Measurements from ENCODE around the gene RNF8. TPM values are rescaled to one million over a fixed set of nuclear protein-coding genes. Genes with fewer than 3 reads are reported as not detected.

RNF8 gene
- polyA plus RNA-seq, 3 donors = 4.2 to 4.9 (median 4.7) TPM

GRCh38 chr6:37432590-37432915 lies 78.8 kb downstream of the RNF8 start:
- peaks cover 0 to 1% (median 0%) of the 10 kb centered on the region in 7 donors for H3K9me3 Mint-ChIP-seq
- Histone ChIP-seq H3K4me1 (ENCODE audit: control insufficient read depth in 1 of 2, insufficient read depth in 2 of 2, low read length in 2 of 2) (peaks cover 14 to 18% of the 10 kb centered on the region in 2 donors), H3K4me2 (replicated peaks; ENCODE audit: extremely low read depth, low read length, poor library complexity, severe bottlenecking) (peak overlapping the region; percentile 89), H3K36me3 (replicated peaks in 1 of 2; ENCODE audit: control insufficient read depth in 1 of 2, insufficient read depth in 2 of 2, low read length in 2 of 2) (peaks cover 13 to 25% of the 10 kb centered on the region in 2 donors), H3K79me2 (ENCODE audit: insufficient read depth, low read length) (peaks cover 24% of the 10 kb centered on the region), H4K20me1 (ENCODE audit: insufficient read depth, low read length) (no peaks in the 10 kb centered on the region), H3K9ac (ENCODE audit: insufficient read depth, low read length, poor library complexity, severe bottlenecking) (peak overlapping the region; percentile 94), H3K27ac (ENCODE audit: low read depth in 1 of 2, low read length in 2 of 2) (peak overlapping the region; percentile 90 to 97), H3K9me3 (replicated peaks in 1 of 2; ENCODE audit: control insufficient read depth in 1 of 2, insufficient read depth in 1 of 2, low read length in 2 of 2) (no peaks in the 10 kb centered on the region), H2AFZ (ENCODE audit: insufficient read depth, low read depth, low read length, poor library complexity, severe bottlenecking) (peak overlapping the region; percentile 96), H3K27me3 (ENCODE audit: control insufficient read depth in 2 of 2, insufficient read depth in 2 of 2, low read length in 2 of 2) (no peaks in the 10 kb centered on the region), H3K4me3 (replicated peaks in 1 of 3; ENCODE audit: low read depth in 2 of 3, low read length in 3 of 3) (peak overlapping the region; percentile 72 to 92 (median 83))
- no peak for TF ChIP-seq CTCF (IDR thresholded peaks at IDR 0.05)
- no peak for DNase-seq
- intact Hi-C loops (cut with micrococcal nuclease) = loop anchor here in 1 of 2 donors (5.0 kb wide), 1 partner anchor 70 kb away; no protein-coding TSS in a partner anchor
- peak overlapping the region; percentile 83 to 96 (median 94) for H3K27ac Mint-ChIP-seq
- H3K4me3 Mint-ChIP-seq = peak overlapping the region; percentile 89 to 90
- WGBS (ENCODE audit: insufficient coverage) = 19% methylated on average over 5 of the region's 7 CpGs
- peaks cover 22% of the 10 kb centered on the region for H3K4me1 Mint-ChIP-seq
- peaks cover 2 to 12% (median 7%) of the 10 kb centered on the region in 3 donors for H3K27me3 Mint-ChIP-seq (ENCODE audit: low read depth in 3 of 3)
- H3K36me3 Mint-ChIP-seq = peaks cover 19 to 24% of the 10 kb centered on the region in 2 donors

GRCh38 chr6:37432916-37433656 lies 79.3 kb downstream of the RNF8 start, which contains the start of gene CMTR1:
CMTR1 (plus strand) TSS chr6:37433221; CDS start chr6:37435630, 2,409 bp downstream.
- H3K4me1 ChIP-seq (ENCODE audit: control insufficient read depth in 1 of 2, insufficient read depth in 2 of 2, low read length in 2 of 2) = peaks cover 14 to 18% of the 10 kb centered on the region in 2 donors
- Mint-ChIP-seq H3K27me3 (ENCODE audit: low read depth in 3 of 3) (peaks cover 0 to 9% (median 2%) of the 10 kb centered on the region in 3 donors), H3K4me3 (peak within 1 kb of the TSS; percentile 90 to 93), H3K27ac (peak within 1 kb of the TSS; percentile 94 to 97 (median 95)), H3K9me3 (no peaks in the 10 kb centered on the region), H3K36me3 (peaks cover 25 to 30% of the 10 kb centered on the region in 2 donors), H3K4me1 (peaks cover 22% of the 10 kb centered on the region)
- H3K4me2 ChIP-seq (replicated peaks; ENCODE audit: extremely low read depth, low read length, poor library complexity, severe bottlenecking) = peak within 1 kb of the TSS; percentile 89
- no peaks in the 10 kb centered on the region for H3K9me3 ChIP-seq (replicated peaks in 1 of 2; ENCODE audit: control insufficient read depth in 1 of 2, insufficient read depth in 1 of 2, low read length in 2 of 2)
- no peaks in the 10 kb centered on the region for H3K27me3 ChIP-seq (ENCODE audit: control insufficient read depth in 2 of 2, insufficient read depth in 2 of 2, low read length in 2 of 2)
- H4K20me1 ChIP-seq (ENCODE audit: insufficient read depth, low read length) = no peaks in the 10 kb centered on the region
- peak within 1 kb of the TSS; percentile 96 for H2AFZ ChIP-seq (ENCODE audit: insufficient read depth, low read depth, low read length, poor library complexity, severe bottlenecking)
- TF ChIP-seq CTCF (IDR thresholded peaks at IDR 0.05) = no peak
- peak within 1 kb of the TSS; percentile 94 for H3K9ac ChIP-seq (ENCODE audit: insufficient read depth, low read length, poor library complexity, severe bottlenecking)
- H3K36me3 ChIP-seq (replicated peaks in 1 of 2; ENCODE audit: control insufficient read depth in 1 of 2, insufficient read depth in 2 of 2, low read length in 2 of 2) = peaks cover 18 to 30% of the 10 kb centered on the region in 2 donors
- H3K79me2 ChIP-seq (ENCODE audit: insufficient read depth, low read length) = peaks cover 24% of the 10 kb centered on the region
- peak; percentile 95 to 97 (median 97) for DNase-seq
- peak within 1 kb of the TSS; percentile 72 to 92 (median 83) for H3K4me3 ChIP-seq (replicated peaks in 1 of 3; ENCODE audit: low read depth in 2 of 3, low read length in 3 of 3)
- intact Hi-C loops (cut with micrococcal nuclease) = loop anchor here in 1 of 2 donors (5.0 kb wide), 1 partner anchor 69 kb away; no protein-coding TSS in a partner anchor
- WGBS (ENCODE audit: insufficient coverage) = under 1% methylated on average over 49 of the region's 61 CpGs
- H3K27ac ChIP-seq (ENCODE audit: low read depth in 1 of 2, low read length in 2 of 2) = peak within 1 kb of the TSS; percentile 90 to 97

All from CD14-positive monocyte (primary cell).